Measurements from ENCODE around the gene HIPK2.

DNA sequence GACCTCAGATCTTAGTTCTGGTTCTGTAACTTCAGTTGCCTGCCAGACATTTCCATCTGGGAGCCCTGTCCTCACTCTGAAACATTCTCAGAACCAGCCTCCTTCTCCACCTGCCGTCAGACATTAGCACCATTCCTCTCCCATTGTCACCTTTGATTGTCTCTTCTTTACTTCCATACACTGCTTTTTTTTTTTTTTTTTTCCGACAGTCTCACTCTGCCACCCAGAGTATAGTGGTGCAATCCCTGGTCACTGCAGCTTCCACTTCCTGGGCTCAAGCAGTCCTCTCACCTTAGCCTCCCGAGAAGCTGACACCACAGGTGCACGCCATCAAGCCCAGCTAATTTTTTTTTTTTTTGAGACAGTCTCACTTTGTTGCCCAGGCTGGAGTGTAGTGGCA lies 21.1 kb upstream of the HIPK2 start:
- TF ChIP-seq, protein P1, sequence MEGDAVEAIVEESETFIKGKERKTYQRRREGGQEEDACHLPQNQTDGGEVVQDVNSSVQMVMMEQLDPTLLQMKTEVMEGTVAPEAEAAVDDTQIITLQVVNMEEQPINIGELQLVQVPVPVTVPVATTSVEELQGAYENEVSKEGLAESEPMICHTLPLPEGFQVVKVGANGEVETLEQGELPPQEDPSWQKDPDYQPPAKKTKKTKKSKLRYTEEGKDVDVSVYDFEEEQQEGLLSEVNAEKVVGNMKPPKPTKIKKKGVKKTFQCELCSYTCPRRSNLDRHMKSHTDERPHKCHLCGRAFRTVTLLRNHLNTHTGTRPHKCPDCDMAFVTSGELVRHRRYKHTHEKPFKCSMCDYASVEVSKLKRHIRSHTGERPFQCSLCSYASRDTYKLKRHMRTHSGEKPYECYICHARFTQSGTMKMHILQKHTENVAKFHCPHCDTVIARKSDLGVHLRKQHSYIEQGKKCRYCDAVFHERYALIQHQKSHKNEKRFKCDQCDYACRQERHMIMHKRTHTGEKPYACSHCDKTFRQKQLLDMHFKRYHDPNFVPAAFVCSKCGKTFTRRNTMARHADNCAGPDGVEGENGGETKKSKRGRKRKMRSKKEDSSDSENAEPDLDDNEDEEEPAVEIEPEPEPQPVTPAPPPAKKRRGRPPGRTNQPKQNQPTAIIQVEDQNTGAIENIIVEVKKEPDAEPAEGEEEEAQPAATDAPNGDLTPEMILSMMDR (IDR thresholded peaks at IDR 0.05; ENCODE audit: borderline replicate concordance, extremely low read depth, low read length, poor library complexity, severe bottlenecking), result no peak
- TF ChIP-seq EZH2 (IDR thresholded peaks at IDR 0.05; ENCODE audit: borderline replicate concordance, low read depth, low read length, severe bottlenecking), result no peak

Measured in DND-41 (cell line).